ENCODE data around the gene SCLT1. TPM values are rescaled to one million over a fixed set of nuclear protein-coding genes. Genes with fewer than 3 reads are reported as not detected.

SCLT1 gene
- total RNA-seq, 1 experiment from 2014 or later = 14.3 TPM

- ChIA-PET POLR2A (no interaction called here), CTCF (interaction anchor here (0.8 kb wide), 1 partner anchor 19 kb away, joined by 3 read pairs; no protein-coding TSS in a partner anchor)
- H3K27me3 Mint-ChIP-seq (ENCODE audit: low read depth) = no peaks in the 10 kb centered on the region
- no peaks in the 10 kb centered on the region for H3K9me3 Mint-ChIP-seq
- H3K27ac Mint-ChIP-seq = peak overlapping the region; percentile 47
- H3K4me1 Mint-ChIP-seq = peaks cover 83% of the 10 kb centered on the region
- peaks cover 66% of the 10 kb centered on the region for H3K36me3 Mint-ChIP-seq
- TF ChIP-seq ZNF121 (CRISPR knock-in tag; IDR thresholded peaks at IDR 0.05) = no peak
- no peak for TF ChIP-seq SMAD4 (CRISPR knock-in tag; IDR thresholded peaks at IDR 0.05)
- no peak for TF ChIP-seq ZNF317 (CRISPR knock-in tag; IDR thresholded peaks at IDR 0.05; ENCODE audit: borderline replicate concordance, low read depth)
- TF ChIP-seq HMGA2 (CRISPR knock-in tag; IDR thresholded peaks at IDR 0.05) = no peak
- no peak for TF ChIP-seq AFF4 (CRISPR knock-in tag; IDR thresholded peaks at IDR 0.05; ENCODE audit: borderline replicate concordance)
- no peak for TF ChIP-seq ELF4 (CRISPR knock-in tag; IDR thresholded peaks at IDR 0.05; ENCODE audit: low read depth)
- no peak for TF ChIP-seq GRHL2 (CRISPR knock-in tag; IDR thresholded peaks at IDR 0.05; ENCODE audit: insufficient replicate concordance, severe bottlenecking)
- TF ChIP-seq ZNF138 (CRISPR knock-in tag; conservative IDR thresholded peaks at IDR 0.05) = no peak
- no peak for TF ChIP-seq GABPB1 (CRISPR knock-in tag; IDR thresholded peaks at IDR 0.05)
- TF ChIP-seq USF2 (CRISPR knock-in tag; IDR thresholded peaks at IDR 0.05) = no peak
- TF ChIP-seq CTCF (IDR thresholded peaks at IDR 0.05) = no peak
- TF ChIP-seq ATF6 (CRISPR knock-in tag; IDR thresholded peaks at IDR 0.05) = no peak
- TF ChIP-seq TCF7 (CRISPR knock-in tag; IDR thresholded peaks at IDR 0.05; ENCODE audit: low read depth) = no peak
- TF ChIP-seq FOXP4 (CRISPR knock-in tag; IDR thresholded peaks at IDR 0.05) = no peak
- no peak for TF ChIP-seq TEAD4 (CRISPR knock-in tag; IDR thresholded peaks at IDR 0.05)
- no peak for TF ChIP-seq NR2C2 (CRISPR knock-in tag; IDR thresholded peaks at IDR 0.05)
- no peak for TF ChIP-seq ERG (CRISPR knock-in tag; IDR thresholded peaks at IDR 0.05)
- TF ChIP-seq ZBTB21 (CRISPR knock-in tag; IDR thresholded peaks at IDR 0.05; ENCODE audit: borderline replicate concordance) = no peak
- no peak overlapping the region for H3K4me3 Mint-ChIP-seq
- DNase-seq (ENCODE audit: low spot score) (no peak), ATAC-seq (no peak)
These were observed 255.7 kb downstream of the SCLT1 start for GRCh38 chr4:128837679-128838078.

All from WTC11 (cell line).